Activated naive CD4-positive, alpha-beta T cell treated with anti-CD3 and anti-CD28 coated beads, Interleukin-2, amount 50 U/mL, for 24 hours (primary cell): ENCODE results near the gene TCAF1.
A peak's percentile ranks its signal among the peaks of the same experiment; 100 is the strongest.

ENCODE experiments used
- H3K27ac Mint-ChIP-seq: one replicate; pipeline ENCODE4 v1.8.0; 2021; ENCODE audit warnings: mild to moderate bottlenecking, mixed read lengths
- H3K27me3 Mint-ChIP-seq: one replicate; pipeline ENCODE4 v1.8.0; 2021; ENCODE audit warnings: mixed read lengths
- H3K36me3 Mint-ChIP-seq: one replicate; pipeline ENCODE4 v1.8.0; 2021; ENCODE audit warnings: mixed read lengths
- H3K4me1 Mint-ChIP-seq: one replicate; pipeline ENCODE4 v1.8.0; 2021; ENCODE audit warnings: mixed read lengths
- H3K4me3 Mint-ChIP-seq: one replicate; pipeline ENCODE4 v1.8.0; 2021; ENCODE audit warnings: mild to moderate bottlenecking, mixed read lengths
- H3K9me3 Mint-ChIP-seq: one replicate; pipeline ENCODE4 v1.8.0; 2021; ENCODE audit warnings: mixed read lengths

TCAF1 gene

GRCh38 chr7:143901668-143902331 is at the start of gene TCAF1:
TSS of gene TCAF1 (minus strand) at chr7:143902176. CDS start at chr7:143876608, 25,568 bp downstream.
- no peaks in the 10 kb centered on the region for H3K9me3 Mint-ChIP-seq
- H3K4me1 Mint-ChIP-seq, result peaks cover 36% of the 10 kb centered on the region
- H3K27ac Mint-ChIP-seq, result peak within 1 kb of the TSS; percentile 97
- no peaks in the 10 kb centered on the region for H3K36me3 Mint-ChIP-seq
- H3K4me3 Mint-ChIP-seq, result peak within 1 kb of the TSS; percentile 98
- no peaks in the 10 kb centered on the region for H3K27me3 Mint-ChIP-seq

- Mint-ChIP-seq H3K4me1 (no peaks in the 10 kb centered on the region), H3K36me3 (peaks cover 4% of the 10 kb centered on the region), H3K4me3 (no peak overlapping the region), H3K27ac (no peak overlapping the region), H3K9me3 (no peaks in the 10 kb centered on the region), H3K27me3 (peaks cover 24% of the 10 kb centered on the region)
These were observed 46.8 kb upstream of the TCAF1 start for GRCh38 chr7:143948733-143949132.

- Mint-ChIP-seq H3K4me1 (no peaks in the 10 kb centered on the region), H3K4me3 (no peak overlapping the region), H3K36me3 (peaks cover 4% of the 10 kb centered on the region), H3K9me3 (no peaks in the 10 kb centered on the region), H3K27ac (no peak overlapping the region), H3K27me3 (peaks cover 25% of the 10 kb centered on the region)
These were observed 45.1 kb upstream of the TCAF1 start for GRCh38 chr7:143947111-143947510.

GRCh38 chr7:143945423-143945822 is 43.4 kb upstream of the TCAF1 start:
- peaks cover 25% of the 10 kb centered on the region for H3K27me3 Mint-ChIP-seq
- H3K36me3 Mint-ChIP-seq, result peaks cover 4% of the 10 kb centered on the region
- no peaks in the 10 kb centered on the region for H3K9me3 Mint-ChIP-seq
- H3K4me1 Mint-ChIP-seq, result no peaks in the 10 kb centered on the region
- H3K4me3 Mint-ChIP-seq, result no peak overlapping the region
- H3K27ac Mint-ChIP-seq, result no peak overlapping the region

GRCh38 chr7:143938379-143939243 is 36.6 kb upstream of the TCAF1 start:
- Mint-ChIP-seq H3K4me1 (no peaks in the 10 kb centered on the region), H3K27me3 (peaks cover 7% of the 10 kb centered on the region), H3K9me3 (no peaks in the 10 kb centered on the region), H3K36me3 (no peaks in the 10 kb centered on the region), H3K4me3 (no peak overlapping the region), H3K27ac (no peak overlapping the region)

- H3K27me3 Mint-ChIP-seq, result peaks cover 4% of the 10 kb centered on the region
- no peak overlapping the region for H3K27ac Mint-ChIP-seq
- H3K36me3 Mint-ChIP-seq, result no peaks in the 10 kb centered on the region
- H3K9me3 Mint-ChIP-seq, result no peaks in the 10 kb centered on the region
- no peaks in the 10 kb centered on the region for H3K4me1 Mint-ChIP-seq
- no peak overlapping the region for H3K4me3 Mint-ChIP-seq
These were observed 34.4 kb upstream of the TCAF1 start for GRCh38 chr7:143936087-143937009.

GRCh38 chr7:143934526-143935325 is 32.8 kb upstream of the TCAF1 start, which contains the start of gene OR2F2:
TSS of gene OR2F2 (plus strand) at chr7:143935233. CDS start at chr7:143935233, 0 bp downstream.
- no peaks in the 10 kb centered on the region for H3K36me3 Mint-ChIP-seq
- H3K9me3 Mint-ChIP-seq, result no peaks in the 10 kb centered on the region
- no peak within 1 kb of the TSS for H3K27ac Mint-ChIP-seq
- no peak within 1 kb of the TSS for H3K4me3 Mint-ChIP-seq
- H3K4me1 Mint-ChIP-seq, result no peaks in the 10 kb centered on the region
- peaks cover 4% of the 10 kb centered on the region for H3K27me3 Mint-ChIP-seq

GRCh38 chr7:143931739-143932138 is 29.8 kb upstream of the TCAF1 start:
- Mint-ChIP-seq H3K9me3 (no peaks in the 10 kb centered on the region), H3K27me3 (no peaks in the 10 kb centered on the region), H3K36me3 (no peaks in the 10 kb centered on the region), H3K4me1 (no peaks in the 10 kb centered on the region), H3K4me3 (no peak overlapping the region), H3K27ac (peak overlapping the region; percentile 1)

- Mint-ChIP-seq H3K27ac (no peak overlapping the region), H3K4me1 (no peaks in the 10 kb centered on the region), H3K36me3 (no peaks in the 10 kb centered on the region), H3K4me3 (no peak overlapping the region), H3K9me3 (no peaks in the 10 kb centered on the region), H3K27me3 (no peaks in the 10 kb centered on the region)
These were observed 27.4 kb upstream of the TCAF1 start for GRCh38 chr7:143929224-143929920.

GRCh38 chr7:143924851-143925250 is 22.9 kb upstream of the TCAF1 start:
- Mint-ChIP-seq H3K4me1 (no peaks in the 10 kb centered on the region), H3K9me3 (no peaks in the 10 kb centered on the region), H3K27me3 (peaks cover 16% of the 10 kb centered on the region), H3K27ac (no peak overlapping the region), H3K4me3 (no peak overlapping the region), H3K36me3 (no peaks in the 10 kb centered on the region)

GRCh38 chr7:143914938-143915652 is 13.1 kb upstream of the TCAF1 start:
- H3K4me3 Mint-ChIP-seq, result no peak overlapping the region
- no peak overlapping the region for H3K27ac Mint-ChIP-seq
- no peaks in the 10 kb centered on the region for H3K36me3 Mint-ChIP-seq
- no peaks in the 10 kb centered on the region for H3K4me1 Mint-ChIP-seq
- peaks cover 11% of the 10 kb centered on the region for H3K27me3 Mint-ChIP-seq
- H3K9me3 Mint-ChIP-seq, result no peaks in the 10 kb centered on the region

GRCh38 chr7:143913945-143914615 is 12.1 kb upstream of the TCAF1 start:
- Mint-ChIP-seq H3K4me3 (no peak overlapping the region), H3K36me3 (no peaks in the 10 kb centered on the region), H3K9me3 (no peaks in the 10 kb centered on the region), H3K27me3 (peaks cover 8% of the 10 kb centered on the region), H3K4me1 (no peaks in the 10 kb centered on the region), H3K27ac (no peak overlapping the region)

- Mint-ChIP-seq H3K4me1 (no peaks in the 10 kb centered on the region), H3K27ac (no peak overlapping the region), H3K36me3 (no peaks in the 10 kb centered on the region), H3K4me3 (no peak overlapping the region), H3K9me3 (no peaks in the 10 kb centered on the region), H3K27me3 (peaks cover 2% of the 10 kb centered on the region)
These were observed 8.7 kb upstream of the TCAF1 start for GRCh38 chr7:143910473-143911248.
